HG02870 (cell line): ENCODE results near the gene BRAF.
A peak's percentile ranks its signal among the peaks of the same experiment; 100 is the strongest.
"Not testable (repeated sequence)": the region's sequence is repeated elsewhere in the genome, so short reads cannot be mapped to it uniquely, and the experiment has no call there.

ENCODE experiments used
- ATAC-seq: cut with Tn5 transposase; IDR thresholded peaks from one replicate; pipeline ENCODE4 v1.9.1; 2021; ENCODE audit warnings: mild to moderate bottlenecking, moderate library complexity; ENCODE audit not compliant: unreplicated experiment

The BRAF gene

DNA sequence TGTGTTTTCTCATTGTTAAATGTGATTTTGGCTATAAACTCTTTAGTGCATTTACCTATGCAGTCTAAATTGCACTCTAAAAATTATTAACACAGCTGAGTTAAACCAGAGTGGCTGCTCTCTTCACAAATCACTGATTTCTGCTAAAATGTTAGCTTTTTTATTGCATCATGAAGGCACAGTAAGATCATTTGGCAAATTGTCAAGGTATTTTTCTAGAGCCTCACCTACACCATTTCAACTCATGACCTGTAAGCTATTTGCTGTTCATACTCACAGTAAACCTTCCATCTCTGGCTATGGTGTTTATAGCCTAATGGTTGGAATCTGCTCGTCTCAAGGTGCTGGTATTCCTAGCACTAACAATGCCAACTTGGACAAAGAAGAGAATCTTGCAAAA lies 202.5 kb downstream of the BRAF start:
- ATAC-seq, result no peak

DNA sequence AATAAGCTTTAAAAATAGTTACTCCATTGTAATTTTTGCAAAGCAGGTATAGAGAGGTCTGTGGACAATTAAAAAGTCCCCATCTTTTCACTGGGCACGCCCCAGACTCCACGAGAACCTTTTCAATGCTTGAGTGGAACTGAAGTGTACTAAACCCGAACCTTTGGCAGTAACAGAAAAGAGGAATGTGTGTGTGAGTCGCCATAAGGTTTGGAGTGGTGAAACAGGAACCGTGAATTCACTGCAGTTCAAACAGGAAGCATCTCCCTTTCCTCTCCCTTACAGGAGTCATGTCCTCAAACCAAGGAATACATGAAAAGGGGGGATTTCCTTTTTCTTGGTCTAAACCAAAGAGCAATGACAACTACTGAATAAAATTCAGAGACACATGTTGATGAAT lies 205.0 kb downstream of the BRAF start:
- ATAC-seq, result no peak

DNA sequence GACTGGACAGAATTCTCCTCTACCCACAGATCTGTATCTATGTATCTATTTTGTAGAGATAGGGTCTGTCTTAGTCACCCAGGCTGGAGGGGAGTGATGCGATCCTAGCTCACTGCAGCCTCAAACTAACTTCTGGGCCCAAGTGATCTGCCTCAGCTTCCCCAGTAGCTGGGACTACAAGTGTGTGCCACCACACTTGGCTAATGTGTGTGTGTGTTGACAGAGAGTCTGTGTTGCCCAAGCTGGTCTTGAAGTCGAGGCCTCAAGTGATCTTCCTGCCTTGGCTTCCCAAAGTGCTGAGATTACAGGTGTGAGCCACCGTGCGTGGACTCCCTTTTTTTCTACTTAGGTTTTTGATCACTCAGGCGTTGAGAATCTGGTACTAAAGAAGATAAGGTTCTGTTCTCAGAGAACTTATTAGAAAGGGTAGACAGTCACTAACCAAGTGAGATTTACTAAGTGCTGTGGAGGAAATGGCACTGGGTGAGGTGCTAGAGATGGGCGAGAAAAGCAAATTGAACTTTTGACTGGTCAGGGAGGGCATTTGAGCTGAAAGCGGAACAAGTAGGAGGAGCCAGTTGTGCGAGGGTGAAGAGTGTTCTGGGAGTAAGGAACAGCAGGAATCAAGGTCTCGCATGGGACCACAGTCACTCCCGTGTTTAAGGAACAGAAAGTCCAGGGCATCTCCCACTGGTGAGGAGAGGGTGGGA lies 210.2 kb downstream of the BRAF start:
- ATAC-seq, result no peak

DNA sequence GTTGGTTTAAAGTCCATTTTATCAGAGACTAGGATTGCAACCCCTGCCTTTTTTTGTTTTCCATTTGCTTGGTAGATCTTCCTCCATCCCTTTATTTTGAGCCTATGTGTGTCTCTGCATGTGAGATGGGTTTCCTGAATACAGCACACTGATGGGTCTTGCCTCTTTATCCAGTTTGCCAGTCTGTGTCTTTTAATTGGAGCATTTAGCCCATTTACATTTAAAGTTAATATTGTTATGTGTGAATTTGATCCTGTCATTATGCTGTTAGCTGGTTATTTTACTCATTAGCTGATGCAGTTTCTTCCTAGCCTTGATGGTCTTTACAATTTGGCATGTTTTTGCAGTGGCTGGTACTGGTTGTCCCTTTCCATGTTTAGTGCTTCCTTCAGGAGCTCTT lies 212.3 kb downstream of the BRAF start:
- ATAC-seq, result not testable (repeated sequence)

DNA sequence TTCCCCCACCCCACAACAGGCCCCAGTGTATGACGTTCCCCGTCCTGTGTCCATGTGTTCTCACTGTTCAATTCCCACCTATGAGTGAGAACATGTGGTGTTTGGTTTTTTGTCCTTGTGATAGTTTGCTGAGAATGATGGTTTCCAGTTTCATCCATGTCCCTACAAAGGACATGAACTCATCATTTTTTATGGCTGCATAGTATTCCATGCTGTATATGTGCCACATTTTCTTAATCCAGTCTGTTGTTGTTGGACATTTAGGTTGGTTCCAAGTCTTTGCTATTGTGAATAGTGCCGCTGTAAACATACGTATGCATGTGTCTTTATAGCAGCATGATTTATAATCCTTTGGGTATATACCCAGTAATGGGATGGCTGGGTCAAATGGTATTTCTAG lies 216.0 kb downstream of the BRAF start:
- ATAC-seq, result not testable (repeated sequence)

DNA sequence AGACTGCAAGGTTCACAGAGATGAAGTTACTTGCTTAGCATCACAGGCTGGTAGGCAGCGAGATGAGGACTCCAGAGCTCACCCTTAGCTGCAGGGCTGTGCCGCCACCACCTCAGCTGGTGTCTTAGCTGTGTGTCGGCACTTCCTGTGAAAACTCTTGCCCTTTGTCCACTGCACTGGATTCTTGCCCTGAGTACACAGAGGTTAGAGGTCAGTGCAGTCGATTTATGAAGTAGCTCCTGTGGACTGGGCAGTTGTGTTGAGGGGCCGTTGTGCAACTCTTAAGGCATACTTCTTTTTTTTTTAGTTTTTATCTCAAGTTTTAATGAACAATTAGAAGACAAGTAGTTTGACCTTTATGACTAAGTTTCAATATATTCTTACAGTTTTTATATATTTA lies 217.6 kb downstream of the BRAF start:
- ATAC-seq, result no peak

DNA sequence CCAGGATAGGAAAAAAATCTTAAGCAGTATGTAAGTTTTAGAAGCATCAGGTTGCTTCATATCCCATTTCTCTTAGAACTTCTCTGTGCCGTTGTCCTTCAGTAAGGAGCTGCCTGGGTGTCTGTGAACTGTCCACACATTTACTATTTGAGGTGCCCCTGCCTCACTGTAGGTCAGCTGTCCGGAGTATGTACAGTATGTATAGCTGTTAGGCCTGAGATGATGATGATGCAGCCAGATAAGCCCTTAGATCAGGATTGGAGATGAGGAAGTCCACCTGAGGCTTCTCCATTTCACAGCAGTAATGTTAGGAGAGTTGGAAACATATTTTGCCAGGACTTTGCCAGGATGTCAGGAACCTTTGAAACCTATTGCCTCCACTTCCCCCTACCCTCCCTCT lies 220.5 kb downstream of the BRAF start:
- ATAC-seq, result no peak

DNA sequence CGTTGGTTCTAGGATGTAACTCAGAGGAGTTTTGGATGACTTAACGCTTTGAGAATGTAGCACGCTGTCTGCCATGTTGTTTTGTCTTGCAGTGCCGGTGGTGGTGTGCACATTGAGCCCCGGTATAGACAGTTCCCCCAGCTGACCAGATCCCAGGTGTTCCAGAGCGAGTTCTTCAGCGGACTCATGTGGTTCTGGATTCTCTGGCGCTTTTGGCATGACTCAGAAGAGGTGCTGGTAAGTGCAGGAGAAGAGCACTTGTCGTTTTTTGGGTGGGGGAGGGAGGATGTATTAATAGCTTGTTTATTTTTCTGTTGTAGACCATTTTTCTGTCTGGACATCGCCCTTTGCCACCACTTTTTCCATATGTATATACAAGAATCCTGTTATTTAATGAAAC lies 222.0 kb downstream of the BRAF start:
- no peak for ATAC-seq

DNA sequence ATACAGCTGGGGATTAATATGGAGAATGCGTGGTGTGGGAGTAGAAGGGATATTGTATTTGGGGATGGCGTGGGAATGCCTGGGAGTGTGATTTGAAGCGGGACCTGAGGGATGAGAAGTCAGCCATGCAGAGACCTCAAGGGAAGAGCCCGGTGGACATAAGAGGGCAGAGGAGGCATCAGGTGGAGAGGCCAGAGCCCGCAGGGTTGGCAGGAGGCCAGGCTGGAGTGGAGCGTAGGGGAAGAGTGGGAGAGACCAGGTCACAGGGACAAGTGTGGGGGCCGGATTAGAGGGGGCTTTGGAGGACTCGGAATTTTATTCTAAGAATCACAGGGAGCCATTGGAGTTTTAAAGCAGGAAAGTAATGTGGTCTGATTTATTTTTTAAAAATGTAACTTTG lies 226.3 kb downstream of the BRAF start:
- ATAC-seq, result no peak

DNA sequence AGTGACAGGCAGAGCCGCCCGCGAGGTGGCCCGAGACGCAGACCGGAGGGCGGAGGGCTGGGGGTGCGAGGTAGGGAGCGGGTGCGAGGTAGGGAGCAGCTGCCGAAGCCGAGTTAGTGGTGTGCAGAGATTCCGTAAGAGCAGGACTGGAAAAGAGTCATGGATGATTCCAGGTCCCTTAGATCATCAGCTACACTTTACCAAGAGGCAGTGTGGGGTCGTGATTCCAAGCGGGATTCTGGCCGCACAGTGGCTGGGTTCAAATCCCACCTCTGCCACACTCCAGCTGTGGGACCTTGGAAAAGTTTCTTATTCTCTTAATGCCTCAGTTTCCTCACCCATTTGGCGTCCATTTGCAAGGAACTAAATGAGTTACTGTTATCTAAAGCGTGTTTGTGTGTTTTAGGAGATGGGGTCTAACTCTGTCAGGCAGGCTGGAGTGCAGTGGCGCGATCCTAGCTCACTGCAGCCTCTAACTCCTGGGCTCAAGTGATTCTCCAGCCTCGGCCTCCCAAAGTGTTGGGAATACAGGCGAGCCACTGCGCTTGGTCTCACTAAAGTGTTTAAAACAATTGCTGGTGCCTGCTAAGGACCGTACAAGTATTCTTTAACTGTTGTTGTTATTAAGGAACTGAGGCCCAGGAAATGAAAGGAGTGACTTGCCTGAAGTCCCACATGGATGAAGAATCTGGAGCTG lies 227.1 kb downstream of the BRAF start:
- no peak for ATAC-seq

DNA sequence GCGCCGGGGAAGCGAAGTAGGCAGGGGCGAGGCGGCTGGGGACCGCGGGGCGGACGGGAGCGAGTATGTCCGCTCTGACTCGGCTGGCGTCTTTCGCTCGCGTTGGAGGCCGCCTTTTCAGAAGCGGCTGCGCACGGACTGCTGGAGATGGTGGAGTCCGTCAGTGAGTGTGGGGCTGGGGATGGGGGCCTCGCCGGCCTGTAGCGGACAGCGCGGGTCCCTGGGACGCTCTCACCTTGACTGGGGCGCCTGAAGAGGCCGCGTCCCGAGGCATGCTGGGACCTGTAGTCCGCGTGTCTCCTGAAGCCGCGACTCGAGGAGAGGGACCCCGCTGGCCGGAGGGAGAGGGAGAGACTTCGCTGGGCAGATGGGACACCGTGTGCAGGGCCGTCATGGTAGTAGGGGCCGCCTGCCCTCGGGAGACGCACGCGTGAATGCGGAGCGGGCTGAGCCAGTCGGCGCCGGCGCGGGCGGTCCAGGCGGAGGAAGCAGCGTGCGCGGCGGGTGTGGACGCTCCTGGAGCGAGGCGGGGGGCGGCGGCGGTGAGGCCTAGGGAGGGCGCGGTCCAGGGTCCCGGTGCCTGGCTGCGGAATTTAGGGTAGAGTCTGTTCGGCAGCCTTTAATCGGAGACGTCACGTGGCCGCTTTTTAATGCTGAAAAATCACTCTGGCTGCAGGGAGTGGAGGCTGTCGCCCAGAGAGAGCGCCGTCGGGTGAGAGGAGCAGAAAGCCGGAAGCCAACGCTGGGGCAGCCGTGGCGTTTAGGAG lies 227.9 kb downstream of the BRAF start, which contains the start of gene NDUFB2:
NDUFB2 (plus strand) TSS at position 29 of the 767 bp plus-strand sequence; CDS start at position 66, 37 bp downstream.
- peak; percentile 88 for ATAC-seq

DNA sequence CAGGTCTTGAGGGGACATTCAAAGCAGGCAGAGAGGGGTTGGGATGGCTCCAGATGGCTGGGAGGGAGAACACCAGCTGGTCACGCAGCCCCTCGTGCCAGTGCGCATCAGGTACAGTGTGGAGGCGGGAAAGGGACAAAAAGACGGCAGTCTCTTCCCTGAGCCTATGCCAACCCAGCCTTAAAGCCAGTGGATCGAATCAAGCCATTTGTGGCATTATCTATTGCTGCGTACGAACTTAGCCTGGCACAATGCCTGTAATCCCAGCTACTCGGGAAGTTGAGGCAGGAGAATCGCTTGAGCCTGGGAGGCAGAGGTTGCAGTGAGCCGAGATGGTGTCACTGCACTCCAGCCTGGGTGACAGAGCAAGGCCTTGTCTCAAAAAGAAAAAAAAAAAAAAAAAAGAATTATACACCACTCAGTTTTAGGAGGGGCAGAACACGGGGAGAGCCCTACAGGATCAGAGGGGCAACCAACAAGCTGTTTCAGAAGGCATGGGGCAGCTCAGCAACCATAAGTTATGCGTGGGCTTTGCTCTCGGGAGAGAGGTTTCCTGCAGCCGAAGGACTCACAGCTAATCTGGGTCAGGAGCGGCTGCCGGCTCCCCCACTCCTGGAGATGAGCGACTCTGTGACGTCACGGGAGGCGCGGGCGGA lies 228.6 kb downstream of the BRAF start:
- ATAC-seq, result peak; percentile 4

DNA sequence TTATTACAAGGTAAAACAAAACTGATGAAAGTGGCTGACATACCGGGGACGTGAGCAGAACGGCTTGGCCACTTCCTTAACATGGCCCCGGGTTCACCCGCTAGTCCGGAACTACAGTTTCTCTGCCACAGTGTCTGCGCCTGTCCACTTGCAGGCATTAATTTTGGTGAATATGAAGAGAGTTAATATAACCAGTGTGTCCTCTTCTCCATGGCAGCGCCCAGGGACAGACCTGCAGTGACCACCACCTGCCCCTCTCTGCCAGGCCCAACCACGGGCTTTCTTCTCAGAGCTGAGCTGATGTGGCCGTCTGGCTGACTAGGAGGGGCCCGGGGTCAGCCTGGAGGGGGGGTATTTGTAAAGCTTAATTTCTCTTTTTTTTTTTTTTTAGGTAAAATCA lies 229.3 kb downstream of the BRAF start:
- no peak for ATAC-seq

DNA sequence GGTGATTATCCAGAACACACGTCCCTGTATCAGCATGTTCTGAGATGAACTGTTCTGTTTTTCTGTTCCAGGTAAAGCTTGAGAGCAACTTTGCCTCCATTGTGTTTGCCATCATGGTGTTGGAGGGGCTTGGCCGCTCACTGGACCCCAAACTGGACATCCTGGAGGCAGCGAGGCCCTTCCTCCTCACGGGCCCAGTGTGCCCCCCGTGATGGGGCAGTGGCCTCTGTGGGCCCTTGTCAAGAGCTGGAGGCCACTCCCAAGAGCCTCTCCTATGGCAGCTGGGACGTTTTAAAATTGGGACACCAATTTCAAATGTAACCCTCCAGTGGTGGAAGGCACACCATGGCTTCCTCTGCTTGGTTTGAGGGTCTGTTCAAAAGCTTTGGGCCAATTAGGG lies 230.1 kb downstream of the BRAF start:
- ATAC-seq, result no peak

DNA sequence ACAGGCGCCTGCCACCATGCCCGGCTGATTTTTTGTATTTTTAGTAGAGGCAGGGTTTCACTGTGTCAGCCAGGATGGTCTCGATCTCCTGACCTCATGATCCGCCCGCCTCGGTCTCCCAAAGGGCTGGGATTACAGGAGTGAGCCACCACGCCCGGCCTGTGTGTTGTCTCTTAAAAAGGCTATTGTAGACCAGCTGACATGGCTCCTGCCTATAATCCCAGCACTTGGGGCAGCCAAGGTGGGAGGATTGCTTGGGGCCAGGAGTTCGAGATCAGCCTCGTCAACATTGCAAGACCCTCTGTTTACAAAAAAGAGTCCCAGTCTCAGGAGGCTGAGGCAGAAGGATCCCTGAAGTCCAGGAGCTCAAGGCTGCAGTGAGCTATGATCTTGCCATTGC lies 230.9 kb downstream of the BRAF start:
- not testable (repeated sequence) for ATAC-seq

DNA sequence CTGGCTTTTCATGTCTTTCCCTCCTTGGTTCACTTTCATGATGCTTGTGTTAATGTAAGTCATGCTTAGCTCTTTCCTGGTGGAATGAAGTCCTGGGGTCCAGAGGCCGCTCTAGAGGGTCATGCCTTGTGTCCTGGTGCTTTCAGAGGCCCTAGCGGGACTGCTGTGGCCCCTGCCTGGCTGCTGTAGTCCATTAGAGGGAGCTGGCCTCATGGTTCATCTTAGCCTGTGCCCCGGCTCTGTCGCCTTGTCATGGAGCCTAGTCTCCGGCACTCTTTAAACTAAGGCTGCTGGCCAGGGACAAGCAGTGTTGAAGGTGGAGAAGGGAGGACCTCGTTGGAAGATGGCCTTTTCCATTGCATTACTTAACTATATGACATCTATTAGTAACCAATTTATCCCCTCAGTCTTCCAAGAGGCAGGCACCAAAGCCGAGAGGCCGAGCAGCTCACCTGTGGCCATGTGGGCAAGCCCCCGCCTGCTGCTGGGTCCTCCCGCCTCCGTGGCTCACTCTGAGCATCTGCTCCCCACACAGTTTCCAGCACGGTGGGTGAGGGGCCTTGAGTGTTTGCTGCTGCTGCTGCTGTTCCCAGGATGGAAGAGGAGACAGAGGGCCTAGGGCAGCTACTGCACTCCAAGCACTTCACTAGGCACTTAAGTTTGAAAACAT lies 233.2 kb downstream of the BRAF start:
- ATAC-seq, result no peak

DNA sequence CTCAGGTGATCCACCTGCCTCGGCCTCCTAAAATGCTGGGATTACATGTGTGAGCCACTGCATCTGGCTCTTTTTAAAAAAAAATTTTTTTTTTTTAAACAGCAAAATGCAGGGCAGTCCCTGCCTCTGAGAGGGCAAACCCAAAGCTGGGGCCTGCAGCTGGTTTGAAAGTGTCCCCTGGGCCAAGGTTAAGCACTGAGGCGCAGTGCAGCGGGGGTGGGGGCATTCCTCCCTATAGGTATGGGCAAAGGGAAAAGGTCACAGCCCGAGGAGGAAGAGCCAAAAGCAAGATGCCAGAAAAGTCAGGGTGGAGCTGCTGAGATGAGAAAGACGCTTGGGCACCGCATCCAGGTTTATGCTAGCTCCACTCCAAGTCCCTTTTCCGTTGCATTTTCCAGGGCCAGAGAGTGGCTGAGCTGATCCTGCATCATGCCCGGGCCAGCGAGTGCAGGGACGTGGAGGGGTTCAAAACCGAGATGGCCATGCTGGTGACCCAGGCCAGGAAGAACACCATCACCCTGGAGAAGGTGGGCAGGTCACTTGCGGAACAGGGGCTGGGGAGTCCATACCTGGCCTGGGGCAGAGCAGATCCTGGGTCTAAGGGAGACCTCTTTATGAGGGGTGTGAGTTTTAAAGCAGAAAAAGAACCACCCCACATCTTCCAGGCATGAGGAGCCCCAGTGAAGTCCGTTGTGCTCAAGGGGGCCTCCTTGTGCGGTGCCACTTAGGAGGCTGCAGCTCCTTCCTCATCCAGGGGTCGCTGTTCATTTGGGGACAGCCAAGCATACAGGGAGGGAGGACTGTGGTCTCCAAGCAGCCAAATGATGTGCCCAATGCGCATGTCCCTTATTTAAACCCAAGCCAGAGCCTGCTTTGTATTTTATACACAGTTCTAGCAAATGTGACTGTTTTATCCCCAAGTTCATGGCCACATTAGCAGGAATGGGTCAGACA lies 235.3 kb downstream of the BRAF start:
- no peak for ATAC-seq

DNA sequence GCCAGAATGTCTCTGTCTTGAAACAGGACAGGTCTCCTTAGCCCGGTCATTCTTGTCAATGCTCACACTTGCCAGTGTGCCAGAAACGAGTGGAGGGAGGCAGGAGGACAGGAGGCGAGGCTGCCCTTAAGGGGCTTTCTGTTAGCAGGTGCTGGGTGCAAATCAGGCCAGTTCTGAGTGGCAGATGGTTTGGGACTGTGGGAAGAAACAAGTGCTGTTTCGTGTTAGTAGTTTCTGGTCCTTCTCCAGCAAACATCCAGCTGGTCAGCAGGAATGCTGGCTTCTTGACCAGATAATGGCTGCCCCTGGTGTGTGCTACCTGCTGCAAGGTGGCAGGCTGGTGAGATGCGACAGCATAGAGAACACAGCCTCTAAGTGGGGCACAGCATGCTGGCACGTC lies 236.4 kb downstream of the BRAF start:
- no peak for ATAC-seq

DNA sequence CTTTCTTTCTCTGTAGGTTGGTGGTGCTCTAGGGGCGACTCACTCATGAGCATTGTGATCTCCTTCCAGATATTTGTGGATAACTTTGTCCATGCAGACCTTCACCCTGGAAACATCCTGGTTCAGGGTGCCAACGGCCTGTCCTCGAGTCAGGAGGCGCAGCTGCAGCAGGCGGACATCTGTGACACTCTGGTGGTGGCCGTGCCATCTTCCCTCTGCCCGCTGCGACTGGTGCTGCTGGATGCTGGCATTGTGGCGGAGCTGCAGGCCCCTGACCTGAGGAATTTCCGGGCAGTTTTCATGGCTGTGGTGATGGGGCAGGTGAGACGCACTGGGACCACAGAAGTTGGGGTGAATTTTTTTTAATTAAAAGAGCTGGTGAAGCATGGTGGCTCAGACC lies 237.8 kb downstream of the BRAF start:
- ATAC-seq, result no peak
